Ovary (tissue), 3 donors: ENCODE data around the gene ZNF408.

ENCODE experiments used
- EP300 ChIP-seq: sonication (generic); formaldehyde crosslinking; IDR thresholded peaks from one replicate; pipeline ENCODE4 v1.6.1; 2017; ENCODE audit warnings: antibody characterized with exemption
- POLR2A ChIP-seq: fragments of 450-650 bp; IDR thresholded peaks from one replicate; pipeline ENCODE4 v1.6.1; 2017; ENCODE audit warnings: antibody characterized with exemption, mild to moderate bottlenecking, moderate library complexity
- TF ChIP-seq, protein P1 (sequence below), 3 donors: fragments of 450-650 bp in 2 of 3; fragments of 200-600 bp in 1 of 3; IDR thresholded peaks; one replicate each; pipeline versions ENCODE4 v1.5.1 to v1.8.0; 2016 to 2022; ENCODE audit warnings: antibody characterized with exemption in 3 of 3, mild to moderate bottlenecking in 1 of 3
- donor health status: DM: no; HTN: no; CAD: no.

DNA sequence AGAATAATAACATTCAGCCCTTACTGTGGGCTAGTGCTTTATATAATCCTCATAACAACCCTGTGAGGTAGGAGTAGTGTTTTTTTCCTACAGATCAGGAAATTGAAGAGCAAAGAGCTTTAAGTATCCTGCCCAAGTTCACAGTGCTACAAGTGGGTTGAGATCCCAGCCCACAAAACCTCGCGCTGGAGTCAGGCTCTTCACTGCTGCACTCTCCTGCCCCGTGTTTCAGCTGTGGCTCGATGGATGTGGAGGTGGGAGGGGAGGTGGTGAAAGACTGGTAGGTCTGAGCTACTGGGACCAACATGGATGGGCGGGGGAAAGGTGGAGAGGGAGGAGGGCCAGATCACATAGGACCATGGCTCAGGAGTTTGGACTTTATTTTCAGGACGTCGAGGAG lies 6.1 kb downstream of the ZNF408 start:
- TF ChIP-seq, protein P1, sequence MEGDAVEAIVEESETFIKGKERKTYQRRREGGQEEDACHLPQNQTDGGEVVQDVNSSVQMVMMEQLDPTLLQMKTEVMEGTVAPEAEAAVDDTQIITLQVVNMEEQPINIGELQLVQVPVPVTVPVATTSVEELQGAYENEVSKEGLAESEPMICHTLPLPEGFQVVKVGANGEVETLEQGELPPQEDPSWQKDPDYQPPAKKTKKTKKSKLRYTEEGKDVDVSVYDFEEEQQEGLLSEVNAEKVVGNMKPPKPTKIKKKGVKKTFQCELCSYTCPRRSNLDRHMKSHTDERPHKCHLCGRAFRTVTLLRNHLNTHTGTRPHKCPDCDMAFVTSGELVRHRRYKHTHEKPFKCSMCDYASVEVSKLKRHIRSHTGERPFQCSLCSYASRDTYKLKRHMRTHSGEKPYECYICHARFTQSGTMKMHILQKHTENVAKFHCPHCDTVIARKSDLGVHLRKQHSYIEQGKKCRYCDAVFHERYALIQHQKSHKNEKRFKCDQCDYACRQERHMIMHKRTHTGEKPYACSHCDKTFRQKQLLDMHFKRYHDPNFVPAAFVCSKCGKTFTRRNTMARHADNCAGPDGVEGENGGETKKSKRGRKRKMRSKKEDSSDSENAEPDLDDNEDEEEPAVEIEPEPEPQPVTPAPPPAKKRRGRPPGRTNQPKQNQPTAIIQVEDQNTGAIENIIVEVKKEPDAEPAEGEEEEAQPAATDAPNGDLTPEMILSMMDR (IDR thresholded peaks at IDR 0.05), result no peak
- TF ChIP-seq POLR2A (no peak), EP300 (no peak)
